A673 (cell line): ENCODE data around the gene GCC1. TPM values are rescaled to one million over a fixed set of nuclear protein-coding genes. Genes with fewer than 3 reads are reported as not detected.

ENCODE experiments used
- BruUV-seq: library from RNA; stranded (reverse); fragments of 400-500 nt; replicated peaks from 2 replicates; lab custom pipeline; 2021; lab: Mats Ljungman, UMichigan
- CTCF ChIA-PET: fragments of 300-600 bp; sonication (Branson Sonifier 250); formaldehyde crosslinking; loops from one replicate; lab custom pipeline; 2022; ENCODE audit warnings: antibody characterized with exemption; lab: Charles Lee
- POLR2A ChIA-PET: fragments of 300-600 bp; sonication (Branson Sonifier 250); formaldehyde crosslinking; loops from one replicate; lab custom pipeline; 2022; ENCODE audit warnings: antibody characterized with exemption; ENCODE audit not compliant: low non-redundant PET; lab: Charles Lee
- DNase-seq: peaks from one replicate; pipeline ENCODE4 v3.0.0-alpha.2; 2015; ENCODE audit warnings: low spot score
- H3K27ac ChIP-seq: fragments of 200-600 bp; sonication (generic); 2 replicates; pipeline ENCODE4 v1.5.1; 2016; ENCODE audit warnings: mixed run types, low read depth, mild to moderate bottlenecking, mixed read lengths, antibody characterized with exemption, low read length; ENCODE audit not compliant: poor library complexity, severe bottlenecking
- H3K27me3 ChIP-seq: fragments of 200-600 bp; sonication (generic); replicated peaks from 2 replicates; pipeline ENCODE4 v1.6.1; 2017; ENCODE audit warnings: mixed run types, low read depth, mild to moderate bottlenecking, mixed read lengths, antibody characterized with exemption, low read length; ENCODE audit not compliant: insufficient read depth, poor library complexity
- H3K36me3 ChIP-seq: fragments of 200-600 bp; sonication (generic); 2 replicates; pipeline ENCODE4 v1.6.1; 2016; ENCODE audit warnings: mixed run types, mild to moderate bottlenecking, mixed read lengths, antibody characterized with exemption, low read length; ENCODE audit not compliant: insufficient read depth, poor library complexity, severe bottlenecking
- H3K4me1 ChIP-seq: fragments of 200-600 bp; sonication (generic); 2 replicates; pipeline ENCODE4 v1.6.1; 2017; ENCODE audit warnings: mixed run types, mild to moderate bottlenecking, mixed read lengths, antibody characterized with exemption, low read length; ENCODE audit not compliant: insufficient read depth, poor library complexity, severe bottlenecking
- H3K4me3 ChIP-seq: fragments of 200-600 bp; sonication (generic); 2 replicates; pipeline ENCODE4 v1.5.1; 2016; ENCODE audit warnings: low read depth, mixed run types, mild to moderate bottlenecking, mixed read lengths, low read length; ENCODE audit not compliant: poor library complexity, severe bottlenecking
- H3K9me3 ChIP-seq: fragments of 200-600 bp; sonication (generic); 2 replicates; pipeline ENCODE4 v1.6.1; 2016; ENCODE audit warnings: mixed run types, low read depth, mild to moderate bottlenecking, mixed read lengths, antibody characterized with exemption, low read length; ENCODE audit not compliant: poor library complexity, severe bottlenecking
- EZH2 ChIP-seq: fragments of 200-600 bp; sonication (generic); IDR thresholded peaks from 2 replicates; pipeline ENCODE4 v1.6.1; 2017; ENCODE audit warnings: borderline replicate concordance, low read depth, mild to moderate bottlenecking, mixed read lengths, antibody characterized with exemption, low read length; ENCODE audit not compliant: poor library complexity, severe bottlenecking
- intact Hi-C: fragments of 100-400 bp; cut with micrococcal nuclease; formaldehyde crosslinking; loops from one replicate; pipeline ENCODE4 v1.10.0; 2022; ENCODE audit not compliant: unreplicated experiment
- total RNA-seq: library from RNA; stranded (reverse); gene quantifications from 2 replicates; pipeline ENCODE4 v1.2.3, GENCODE V29; 2021
- TF ChIP-seq, protein P1 (sequence below): fragments of 300-800, 200-600 bp; sonication (generic); conservative IDR thresholded peaks from 2 replicates; pipeline ENCODE4 v1.5.1; 2017; ENCODE audit warnings: low read depth, mild to moderate bottlenecking, antibody characterized with exemption, low read length, moderate library complexity, mixed read lengths

The GCC1 gene
- total RNA-seq, 1 experiment from 2014 or later: 15.2 TPM

DNA sequence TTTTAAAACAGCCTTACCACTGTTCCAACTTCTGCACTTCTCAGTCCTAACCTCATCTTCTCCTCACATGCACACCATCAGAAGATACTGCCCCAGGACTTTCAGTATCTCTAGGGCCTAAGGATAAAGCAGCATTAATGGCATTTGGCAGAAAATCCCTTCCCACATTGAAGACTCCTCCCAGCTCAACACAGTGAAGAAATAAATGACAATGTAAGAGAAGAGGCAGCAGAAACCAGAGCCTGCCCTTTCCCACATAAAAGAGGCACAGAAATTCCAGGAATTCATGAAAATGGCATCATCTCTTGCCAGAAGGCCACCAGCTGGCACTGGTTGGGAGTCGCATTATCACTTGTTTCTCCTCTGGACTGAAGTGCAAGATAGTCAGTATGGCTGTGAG lies 3.7 kb downstream of the GCC1 start:
- H3K27me3 ChIP-seq: no peaks in the 10 kb centered on the region
- BruUV-seq: no TSS peak
- CTCF ChIA-PET: no interaction called here
- POLR2A ChIA-PET: no interaction called here
- H3K4me3 ChIP-seq: no peak overlapping the region
- TF ChIP-seq EZH2: no peak
- TF ChIP-seq, protein P1, sequence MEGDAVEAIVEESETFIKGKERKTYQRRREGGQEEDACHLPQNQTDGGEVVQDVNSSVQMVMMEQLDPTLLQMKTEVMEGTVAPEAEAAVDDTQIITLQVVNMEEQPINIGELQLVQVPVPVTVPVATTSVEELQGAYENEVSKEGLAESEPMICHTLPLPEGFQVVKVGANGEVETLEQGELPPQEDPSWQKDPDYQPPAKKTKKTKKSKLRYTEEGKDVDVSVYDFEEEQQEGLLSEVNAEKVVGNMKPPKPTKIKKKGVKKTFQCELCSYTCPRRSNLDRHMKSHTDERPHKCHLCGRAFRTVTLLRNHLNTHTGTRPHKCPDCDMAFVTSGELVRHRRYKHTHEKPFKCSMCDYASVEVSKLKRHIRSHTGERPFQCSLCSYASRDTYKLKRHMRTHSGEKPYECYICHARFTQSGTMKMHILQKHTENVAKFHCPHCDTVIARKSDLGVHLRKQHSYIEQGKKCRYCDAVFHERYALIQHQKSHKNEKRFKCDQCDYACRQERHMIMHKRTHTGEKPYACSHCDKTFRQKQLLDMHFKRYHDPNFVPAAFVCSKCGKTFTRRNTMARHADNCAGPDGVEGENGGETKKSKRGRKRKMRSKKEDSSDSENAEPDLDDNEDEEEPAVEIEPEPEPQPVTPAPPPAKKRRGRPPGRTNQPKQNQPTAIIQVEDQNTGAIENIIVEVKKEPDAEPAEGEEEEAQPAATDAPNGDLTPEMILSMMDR: no peak
- DNase-seq: no peak
- H3K4me1 ChIP-seq: peaks cover 8% of the 10 kb centered on the region
- intact Hi-C loops: no loop called here
- H3K36me3 ChIP-seq: peaks cover 8% of the 10 kb centered on the region
- no peak overlapping the region for H3K27ac ChIP-seq
- no peaks in the 10 kb centered on the region for H3K9me3 ChIP-seq

DNA sequence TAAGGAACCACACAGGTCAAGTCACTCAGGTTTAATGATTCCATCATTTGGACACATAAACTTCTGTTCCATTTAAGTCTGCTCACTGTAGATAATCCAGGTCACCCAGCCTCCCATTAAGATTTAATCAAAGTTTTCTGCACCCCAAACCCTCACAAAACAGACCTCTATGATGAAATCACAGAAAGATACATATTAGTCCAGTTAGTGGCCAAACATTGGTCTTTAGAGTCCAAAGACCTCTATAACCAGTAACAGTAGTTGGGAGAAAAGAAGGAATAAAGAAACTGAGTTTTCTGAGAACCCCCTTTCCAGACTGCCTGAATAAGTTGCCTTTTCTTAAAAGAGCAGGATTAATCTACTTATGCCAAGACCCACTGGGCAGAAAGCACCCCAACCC lies 4.8 kb downstream of the GCC1 start:
- Histone ChIP-seq H3K9me3 (no peaks in the 10 kb centered on the region), H3K4me1 (peaks cover 8% of the 10 kb centered on the region), H3K27me3 (no peaks in the 10 kb centered on the region), H3K27ac (no peak overlapping the region), H3K36me3 (peaks cover 8% of the 10 kb centered on the region), H3K4me3 (no peak overlapping the region)
- ChIA-PET POLR2A (no interaction called here), CTCF (no interaction called here)
- no TSS peak for BruUV-seq
- intact Hi-C loops: no loop called here
- TF ChIP-seq, protein P1: no peak
- TF ChIP-seq EZH2: no peak
- no peak for DNase-seq

DNA sequence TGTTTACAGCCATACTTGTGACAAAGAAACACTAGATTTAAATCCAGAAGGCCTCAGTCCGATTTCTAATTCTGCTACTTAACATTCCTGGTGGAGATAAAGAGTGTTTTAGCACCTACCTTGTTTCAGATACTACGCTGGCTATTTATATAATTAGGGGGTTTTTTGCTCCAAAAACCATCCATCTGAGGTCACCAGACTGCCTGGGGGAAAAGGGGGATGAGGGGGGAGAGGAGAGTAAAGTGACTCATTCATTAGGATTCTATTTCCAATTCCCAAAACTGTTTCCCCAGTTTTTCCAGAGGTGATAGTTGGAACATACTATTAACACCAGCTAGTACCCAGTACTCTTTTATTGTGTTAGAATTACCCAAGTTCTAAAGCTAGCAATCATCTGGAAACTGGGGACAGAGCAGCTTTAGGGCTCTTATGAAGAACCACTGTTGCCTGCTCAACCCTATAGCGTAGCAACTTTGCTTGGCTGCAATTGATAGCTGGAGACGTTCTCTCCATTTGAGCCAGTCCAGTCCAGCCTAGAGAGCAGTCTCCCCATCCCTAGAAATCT lies 6.6 kb downstream of the GCC1 start:
- ChIA-PET POLR2A (no interaction called here), CTCF (no interaction called here)
- peaks cover 8% of the 10 kb centered on the region for H3K36me3 ChIP-seq

More for the DNA sequence above, 6.6 kb downstream of the GCC1 start:
- Histone ChIP-seq H3K27ac (no peak overlapping the region), H3K4me1 (no peaks in the 10 kb centered on the region), H3K27me3 (no peaks in the 10 kb centered on the region), H3K9me3 (no peaks in the 10 kb centered on the region), H3K4me3 (no peak overlapping the region)
- no peak for DNase-seq
- TF ChIP-seq EZH2: no peak
- TF ChIP-seq, protein P1: no peak
- intact Hi-C loops: no loop called here
- no TSS peak for BruUV-seq
